Neural crest cell (in vitro differentiated cells): ENCODE data around the gene CNTN4. TPM values are rescaled to one million over a fixed set of nuclear protein-coding genes. Genes with fewer than 3 reads are reported as not detected.

Source experiments
- DNase-seq: peaks from one replicate; pipeline ENCODE4 v3.0.0; 2021; ENCODE audit warnings: low read depth, mixed read lengths, low spot score
- H3K27ac Mint-ChIP-seq: one replicate; pipeline ENCODE4 v1.8.0; 2021; ENCODE audit warnings: mild to moderate bottlenecking, mixed read lengths; ENCODE audit not compliant: unreplicated experiment
- H3K27me3 Mint-ChIP-seq: 2 replicates; pipeline ENCODE4 v1.8.0; 2021; ENCODE audit warnings: low read depth, mild to moderate bottlenecking, mixed read lengths
- H3K36me3 Mint-ChIP-seq: 2 replicates; pipeline ENCODE4 v1.8.0; 2021; ENCODE audit warnings: low read depth, mild to moderate bottlenecking, mixed read lengths
- H3K4me1 Mint-ChIP-seq: 2 replicates; pipeline ENCODE4 v1.8.0; 2021; ENCODE audit warnings: mixed read lengths
- H3K4me3 Mint-ChIP-seq: one replicate; pipeline ENCODE4 v1.8.0; 2021; ENCODE audit warnings: mild to moderate bottlenecking, mixed read lengths
- H3K9me3 Mint-ChIP-seq: 2 replicates; pipeline ENCODE4 v1.8.0; 2021; ENCODE audit warnings: mixed read lengths
- total RNA-seq: library from RNA; stranded (reverse); gene quantifications from 2 replicates; pipeline ENCODE4 v1.2.1, GENCODE V29; 2021
- TF ChIP-seq, protein P1 (sequence below): fragments of 200-600 bp; sonication (generic); conservative IDR thresholded peaks from 2 replicates; pipeline ENCODE4 v1.5.0; 2021; ENCODE audit warnings: antibody characterized with exemption, mild to moderate bottlenecking

The CNTN4 gene
- total RNA-seq, 1 donor from 2014 or later: 2.9 TPM

DNA sequence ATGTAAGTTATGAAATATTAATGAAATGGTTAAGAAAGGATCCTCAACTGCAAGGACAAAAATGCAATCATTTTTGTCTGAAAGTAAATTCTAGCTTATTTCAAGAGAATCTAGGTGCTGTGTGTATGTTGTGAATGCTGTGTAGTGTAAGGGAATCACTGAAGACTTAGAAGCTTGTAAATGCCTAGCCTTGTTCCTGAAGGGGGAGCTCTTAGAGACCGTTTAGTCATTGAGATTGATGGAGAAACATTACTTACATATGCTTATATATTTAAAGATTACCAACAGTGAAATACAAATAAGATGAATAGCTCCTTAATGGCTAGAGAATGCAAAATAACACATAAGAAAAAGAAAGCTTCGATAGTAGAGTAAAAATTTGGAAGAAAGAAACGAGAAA lies 67.9 kb downstream of the CNTN4 start:
- TF ChIP-seq, protein P1, sequence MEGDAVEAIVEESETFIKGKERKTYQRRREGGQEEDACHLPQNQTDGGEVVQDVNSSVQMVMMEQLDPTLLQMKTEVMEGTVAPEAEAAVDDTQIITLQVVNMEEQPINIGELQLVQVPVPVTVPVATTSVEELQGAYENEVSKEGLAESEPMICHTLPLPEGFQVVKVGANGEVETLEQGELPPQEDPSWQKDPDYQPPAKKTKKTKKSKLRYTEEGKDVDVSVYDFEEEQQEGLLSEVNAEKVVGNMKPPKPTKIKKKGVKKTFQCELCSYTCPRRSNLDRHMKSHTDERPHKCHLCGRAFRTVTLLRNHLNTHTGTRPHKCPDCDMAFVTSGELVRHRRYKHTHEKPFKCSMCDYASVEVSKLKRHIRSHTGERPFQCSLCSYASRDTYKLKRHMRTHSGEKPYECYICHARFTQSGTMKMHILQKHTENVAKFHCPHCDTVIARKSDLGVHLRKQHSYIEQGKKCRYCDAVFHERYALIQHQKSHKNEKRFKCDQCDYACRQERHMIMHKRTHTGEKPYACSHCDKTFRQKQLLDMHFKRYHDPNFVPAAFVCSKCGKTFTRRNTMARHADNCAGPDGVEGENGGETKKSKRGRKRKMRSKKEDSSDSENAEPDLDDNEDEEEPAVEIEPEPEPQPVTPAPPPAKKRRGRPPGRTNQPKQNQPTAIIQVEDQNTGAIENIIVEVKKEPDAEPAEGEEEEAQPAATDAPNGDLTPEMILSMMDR: peak; percentile 53
- no peak overlapping the region for H3K27ac Mint-ChIP-seq
- no peaks in the 10 kb centered on the region for H3K9me3 Mint-ChIP-seq
- no peaks in the 10 kb centered on the region for H3K27me3 Mint-ChIP-seq
- no peak overlapping the region for H3K4me3 Mint-ChIP-seq
- no peaks in the 10 kb centered on the region for H3K4me1 Mint-ChIP-seq
- H3K36me3 Mint-ChIP-seq: no peaks in the 10 kb centered on the region
- no peak for DNase-seq

DNA sequence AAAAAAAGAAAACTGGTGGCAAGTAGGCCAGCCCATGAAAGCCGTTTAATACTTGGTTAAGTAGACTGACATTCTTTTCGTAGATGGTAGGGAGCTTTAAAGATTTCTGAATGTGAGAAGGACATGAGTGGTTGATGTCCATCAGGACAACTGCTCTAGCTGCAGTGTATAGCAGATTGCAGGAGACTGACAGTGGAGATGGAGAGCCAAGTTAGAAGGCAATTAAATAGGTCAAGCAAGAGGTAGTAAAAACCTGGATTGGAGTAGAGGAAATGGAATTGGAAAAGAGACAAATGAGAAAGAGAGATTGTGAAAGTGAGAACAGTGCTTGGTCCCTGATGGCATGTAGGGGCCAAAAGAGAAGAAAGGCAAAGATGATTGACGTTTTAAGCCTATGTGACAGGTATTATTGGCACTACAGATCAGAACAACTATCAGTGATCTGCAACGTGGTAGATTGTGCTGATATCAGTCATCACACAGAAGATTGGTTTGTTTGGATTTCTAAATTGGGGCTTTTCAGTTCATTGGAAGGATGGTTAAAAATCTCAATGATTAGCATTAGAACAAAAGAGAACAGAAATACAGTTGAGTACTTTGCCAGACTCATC lies 74.0 kb downstream of the CNTN4 start:
- Mint-ChIP-seq H3K36me3 (peaks cover 2% of the 10 kb centered on the region), H3K4me3 (no peak overlapping the region), H3K27me3 (no peaks in the 10 kb centered on the region), H3K4me1 (no peaks in the 10 kb centered on the region), H3K27ac (no peak overlapping the region), H3K9me3 (peaks cover 6% of the 10 kb centered on the region)
- no peak for DNase-seq
- TF ChIP-seq, protein P1: no peak

DNA sequence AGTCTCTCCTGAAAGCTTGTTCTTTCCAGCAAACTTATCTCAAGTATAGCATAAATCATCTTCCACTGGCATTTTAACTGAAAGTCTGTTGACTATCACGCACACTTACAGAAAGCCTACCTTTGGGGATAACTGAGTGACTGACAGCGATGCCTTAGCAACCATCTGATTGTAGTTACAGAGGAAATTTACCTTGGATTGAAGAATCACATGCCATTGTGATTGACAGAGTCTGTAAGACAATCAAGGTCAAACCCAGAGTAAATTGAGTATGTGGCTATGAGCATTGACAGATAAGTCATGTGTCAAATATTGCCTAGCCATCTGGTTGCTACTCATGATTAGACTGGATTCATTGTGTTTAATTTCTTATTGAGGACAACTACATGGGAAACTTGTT lies 82.0 kb downstream of the CNTN4 start:
- TF ChIP-seq, protein P1: no peak
- Mint-ChIP-seq H3K27me3 (peaks cover 3% of the 10 kb centered on the region), H3K4me1 (no peaks in the 10 kb centered on the region), H3K36me3 (no peaks in the 10 kb centered on the region), H3K9me3 (no peaks in the 10 kb centered on the region), H3K4me3 (no peak overlapping the region), H3K27ac (no peak overlapping the region)
- no peak for DNase-seq

DNA sequence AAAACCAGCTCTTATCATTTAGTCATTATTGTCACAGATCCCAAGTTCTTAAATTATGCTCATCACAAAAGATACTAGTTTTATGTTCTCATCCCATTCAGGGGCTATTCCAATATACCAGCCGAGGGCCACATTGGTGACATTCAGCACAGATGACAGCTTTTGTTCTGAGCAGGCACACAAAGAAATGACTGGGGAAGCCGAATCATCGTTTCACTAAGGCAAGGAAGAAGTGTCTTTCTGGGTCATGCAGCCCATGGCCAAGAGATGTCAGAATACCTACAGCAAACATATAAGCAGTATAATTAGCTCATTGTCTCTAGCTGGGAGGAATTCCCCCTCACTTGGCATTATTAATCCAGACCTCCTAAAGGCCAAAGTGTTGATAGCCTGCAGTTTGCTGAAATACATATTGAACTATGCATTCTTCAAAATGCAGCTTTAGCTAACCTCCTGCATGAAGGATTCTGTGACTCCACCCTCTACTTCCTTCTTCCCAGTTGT lies 100.2 kb downstream of the CNTN4 start:
- H3K9me3 Mint-ChIP-seq: peaks cover 3% of the 10 kb centered on the region
- no peak for DNase-seq
- TF ChIP-seq, protein P1: no peak
- H3K4me3 Mint-ChIP-seq: no peak overlapping the region
- no peaks in the 10 kb centered on the region for H3K4me1 Mint-ChIP-seq
- H3K36me3 Mint-ChIP-seq: no peaks in the 10 kb centered on the region
- peaks cover 3% of the 10 kb centered on the region for H3K27me3 Mint-ChIP-seq
- H3K27ac Mint-ChIP-seq: no peak overlapping the region

DNA sequence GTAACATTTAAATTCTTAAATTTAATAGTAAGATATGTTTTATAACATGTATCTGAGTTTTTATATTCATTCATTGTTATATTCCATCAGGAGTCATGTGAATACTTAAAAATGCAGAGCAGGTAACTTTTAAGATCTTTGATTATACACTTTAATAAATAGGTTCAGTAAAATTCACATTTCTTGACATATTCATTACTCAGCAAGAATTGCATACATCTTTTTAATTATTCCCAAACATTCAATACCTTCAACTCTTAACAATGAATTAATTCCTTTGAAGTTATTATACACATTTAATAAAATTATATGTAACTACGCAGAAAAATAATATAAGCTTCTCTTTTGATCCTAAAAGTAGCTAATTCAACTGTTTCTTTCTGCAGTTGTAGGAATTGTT lies 105.4 kb downstream of the CNTN4 start:
- H3K27me3 Mint-ChIP-seq: peaks cover 3% of the 10 kb centered on the region
- TF ChIP-seq, protein P1: no peak
- no peaks in the 10 kb centered on the region for H3K4me1 Mint-ChIP-seq
- no peaks in the 10 kb centered on the region for H3K9me3 Mint-ChIP-seq
- H3K4me3 Mint-ChIP-seq: no peak overlapping the region
- no peak overlapping the region for H3K27ac Mint-ChIP-seq
- no peak for DNase-seq
- H3K36me3 Mint-ChIP-seq: no peaks in the 10 kb centered on the region
